HG02642 (cell line): Measurements from ENCODE around the gene N4BP2.
A peak's percentile ranks its signal among the peaks of the same experiment; 100 is the strongest.

Experiments used
- ATAC-seq: cut with Tn5 transposase; IDR thresholded peaks from one replicate; pipeline ENCODE4 v1.9.1; 2021; ENCODE audit warnings: mild to moderate bottlenecking; ENCODE audit not compliant: unreplicated experiment, poor library complexity

Gene N4BP2

GRCh38 chr4:40204507-40205258 is 148.0 kb downstream of the N4BP2 start:
- no peak for ATAC-seq

GRCh38 chr4:40205259-40206198 is 148.9 kb downstream of the N4BP2 start:
- peak; percentile 53 for ATAC-seq

- no peak for ATAC-seq
Observed at GRCh38 chr4:40206426-40206825, 149.8 kb downstream of the N4BP2 start.
